Stimulated activated CD4-positive, alpha-beta T cell treated with anti-CD3 and anti-CD28 coated beads, Interleukin-15, amount 100 ng/mL, for 48 hours (primary cell): ENCODE data around the gene CD82.

Source experiments
- DNase-seq, 2 donors: peaks; one replicate each; pipeline ENCODE4 v3.0.0-alpha.2; 2020; ENCODE audit warnings: low read depth in 2 of 2

Gene CD82

GRCh38 chr11:44565211-44565952 lies at the start of gene CD82:
TSS of gene CD82 (plus strand) at chr11:44565663. CDS start at chr11:44594663, 29,000 bp downstream.
- peak; percentile 97 to 99 for DNase-seq

- no peak for DNase-seq
These were observed 48.6 kb upstream of the CD82 start for GRCh38 chr11:44516688-44517507.

DNA sequence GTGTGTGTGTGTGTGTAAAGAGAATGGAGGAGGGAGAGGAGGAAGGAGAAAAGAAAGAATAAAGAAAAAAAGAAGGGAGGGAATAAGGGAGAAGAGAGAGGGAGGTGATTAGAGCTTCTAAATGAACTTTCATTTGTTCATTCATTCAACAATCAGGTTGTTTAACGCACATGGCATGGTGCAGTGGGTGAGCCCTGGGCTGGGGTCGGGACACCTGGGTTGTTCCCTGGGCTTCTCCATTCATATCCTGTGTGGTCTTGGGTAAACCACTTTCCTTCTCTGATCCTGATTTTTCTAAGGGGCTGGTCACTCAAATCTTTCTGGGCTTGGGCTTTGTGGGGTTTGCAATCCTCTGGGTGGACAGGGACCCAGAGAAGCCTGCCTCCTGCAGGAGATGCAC lies 47.9 kb upstream of the CD82 start:
- DNase-seq: no peak

- DNase-seq: no peak
These were observed 46.4 kb upstream of the CD82 start for GRCh38 chr11:44518968-44519550.

- DNase-seq: no peak
These were observed 45.3 kb upstream of the CD82 start for GRCh38 chr11:44519989-44520737.

DNA sequence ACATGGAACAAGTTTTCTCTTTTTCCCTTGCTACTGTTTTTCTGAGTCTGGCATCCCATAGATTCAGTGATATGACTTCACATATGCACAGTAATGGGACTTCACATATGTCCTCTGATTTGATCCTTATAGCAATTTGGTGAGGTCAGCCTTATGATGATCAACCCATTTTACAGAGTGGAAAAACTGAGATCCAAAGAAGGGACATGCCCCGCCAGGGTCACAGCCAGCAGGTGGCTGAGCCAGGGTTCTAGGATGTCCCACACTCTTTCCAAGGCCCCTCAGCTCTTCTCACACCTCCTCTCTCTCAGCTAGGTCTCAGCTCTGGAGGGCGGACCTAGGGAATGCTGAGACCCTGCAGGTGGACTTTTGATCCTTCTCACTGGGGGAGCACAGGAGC lies 44.3 kb upstream of the CD82 start:
- no peak for DNase-seq

DNA sequence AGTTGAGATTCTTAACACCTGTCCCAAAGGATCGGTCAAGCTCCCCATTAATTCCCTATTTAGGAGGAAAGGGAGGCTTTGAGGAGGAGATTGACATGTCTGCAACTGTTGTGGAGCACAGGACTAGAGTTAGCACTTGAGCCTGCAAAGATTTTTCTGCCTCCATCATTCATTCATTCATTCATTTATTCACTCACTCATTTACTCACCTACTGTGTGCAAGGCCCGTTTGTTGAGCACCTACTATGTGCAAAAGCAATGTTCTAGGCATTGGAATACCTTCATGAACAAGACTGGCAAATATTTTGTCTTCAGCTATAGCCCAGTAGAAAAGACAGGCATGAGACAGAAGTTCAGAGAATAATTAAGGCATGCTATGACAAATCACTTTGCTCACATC lies 43.2 kb upstream of the CD82 start:
- no peak for DNase-seq

- no peak for DNase-seq
These were observed 41.1 kb upstream of the CD82 start for GRCh38 chr11:44524346-44524745.

DNA sequence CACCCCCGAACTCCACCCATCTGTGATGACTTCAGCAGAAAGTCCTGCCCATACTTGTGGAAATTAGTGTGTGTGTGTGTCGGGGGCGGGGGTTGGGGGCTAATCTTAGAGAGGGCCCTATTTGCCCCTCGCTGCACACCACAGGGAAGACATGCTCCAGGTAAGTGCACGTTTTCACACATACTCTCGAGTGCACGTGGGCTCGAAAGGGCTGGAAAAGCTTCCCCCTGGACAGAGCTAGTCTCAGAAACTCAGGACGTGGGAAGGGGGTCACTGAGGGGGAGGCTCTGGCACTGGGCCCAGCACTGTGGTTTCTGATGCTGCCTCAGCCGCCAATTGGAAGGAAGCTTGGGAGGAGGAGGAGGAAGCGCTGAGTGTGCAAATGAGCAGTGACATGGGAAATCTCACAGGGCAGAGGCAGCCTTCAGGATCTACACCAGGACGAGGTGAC lies 40.7 kb upstream of the CD82 start:
- no peak for DNase-seq

GRCh38 chr11:44525473-44526252 lies 39.8 kb upstream of the CD82 start:
- no peak for DNase-seq

DNA sequence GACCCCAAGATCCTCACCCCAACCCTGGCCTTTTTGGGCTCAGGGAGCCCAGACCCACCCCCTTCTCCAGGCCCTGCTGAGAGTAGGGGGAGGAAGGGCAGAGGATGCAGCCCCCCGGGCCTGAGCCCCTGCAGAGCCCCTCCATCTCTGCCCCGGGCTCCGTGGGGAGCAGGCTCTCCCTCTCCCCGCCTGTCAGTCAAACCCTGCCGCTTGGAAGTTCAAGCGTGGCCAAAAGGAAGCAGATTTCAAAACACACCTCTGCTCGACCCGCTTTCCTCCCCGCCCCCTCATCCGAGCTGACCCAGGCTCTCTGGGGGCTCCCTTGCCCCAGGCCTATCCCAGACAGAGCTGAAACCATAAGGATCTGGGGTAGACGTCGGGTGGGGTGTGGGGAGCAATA lies 39.0 kb upstream of the CD82 start:
- no peak for DNase-seq

DNA sequence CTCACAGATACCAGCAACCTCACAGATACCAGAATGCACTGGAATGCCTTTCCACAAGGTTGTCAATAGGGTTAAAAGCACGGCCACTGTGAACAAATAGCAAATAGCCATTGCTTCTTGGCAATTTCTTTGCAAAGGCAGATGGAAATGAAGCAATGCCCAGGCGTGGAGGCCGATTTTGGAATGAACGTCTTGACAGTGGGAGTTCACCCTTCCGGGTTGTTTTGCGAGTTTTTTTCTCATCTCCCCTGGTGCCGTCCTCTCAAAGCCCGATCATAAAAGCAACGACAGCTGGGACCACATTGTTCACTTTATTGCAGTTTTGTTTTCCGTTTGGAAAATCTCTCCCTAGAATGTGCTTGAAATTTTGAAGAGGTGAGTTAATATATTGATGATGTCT lies 38.0 kb upstream of the CD82 start:
- no peak for DNase-seq

- DNase-seq: no peak
These were observed 37.4 kb upstream of the CD82 start for GRCh38 chr11:44528103-44528502.

GRCh38 chr11:44528581-44528980 lies 36.9 kb upstream of the CD82 start:
- DNase-seq: no peak

DNA sequence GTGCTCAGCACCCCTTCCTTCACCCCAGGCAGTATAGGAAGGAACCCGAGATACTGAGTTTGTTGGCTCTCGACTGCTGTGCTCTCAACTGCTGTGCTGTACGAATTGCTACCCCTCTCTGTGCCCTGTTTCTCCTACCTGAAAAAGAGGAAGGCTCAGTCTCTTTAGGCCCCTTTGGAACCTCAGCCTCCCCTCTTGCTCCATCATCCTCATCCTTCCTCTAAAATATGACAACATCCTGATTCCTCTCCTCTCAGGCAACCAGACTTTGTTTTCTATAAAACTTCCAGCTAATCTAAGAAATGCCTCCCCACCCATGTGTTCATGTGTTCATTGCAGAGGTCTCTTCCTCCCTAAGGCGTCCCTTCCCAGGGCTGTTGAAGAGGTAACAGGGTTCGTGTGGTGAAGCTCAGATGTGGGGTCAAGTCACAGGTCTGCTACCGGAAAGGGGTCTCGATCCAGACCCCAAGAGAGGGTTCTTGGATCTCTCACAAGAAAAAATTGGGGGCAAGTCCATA lies 35.5 kb upstream of the CD82 start:
- DNase-seq: no peak

GRCh38 chr11:44530413-44531115 lies 34.9 kb upstream of the CD82 start:
- peak; percentile 11 to 30 for DNase-seq

GRCh38 chr11:44531116-44531504 lies 34.4 kb upstream of the CD82 start:
- DNase-seq: no peak

DNA sequence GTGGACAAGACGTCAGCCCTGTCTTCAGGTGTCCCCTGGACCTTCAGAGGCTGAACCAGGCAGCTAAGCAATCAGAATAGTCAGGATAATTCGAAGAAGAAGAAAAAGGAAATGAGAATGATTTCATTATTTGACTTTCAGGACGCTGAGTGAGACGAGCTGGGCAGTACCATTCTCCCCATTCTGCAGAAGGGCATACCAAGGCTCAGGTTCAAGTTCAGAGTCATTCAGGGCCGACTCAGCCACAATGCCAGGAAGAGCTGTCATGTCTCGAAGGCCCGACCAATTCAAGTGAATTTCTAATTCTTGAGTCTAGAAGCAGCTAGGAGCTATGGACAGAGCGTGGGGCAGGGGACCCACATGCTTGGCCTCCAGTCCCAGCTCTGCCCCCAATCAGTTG lies 33.8 kb upstream of the CD82 start:
- no peak for DNase-seq

DNA sequence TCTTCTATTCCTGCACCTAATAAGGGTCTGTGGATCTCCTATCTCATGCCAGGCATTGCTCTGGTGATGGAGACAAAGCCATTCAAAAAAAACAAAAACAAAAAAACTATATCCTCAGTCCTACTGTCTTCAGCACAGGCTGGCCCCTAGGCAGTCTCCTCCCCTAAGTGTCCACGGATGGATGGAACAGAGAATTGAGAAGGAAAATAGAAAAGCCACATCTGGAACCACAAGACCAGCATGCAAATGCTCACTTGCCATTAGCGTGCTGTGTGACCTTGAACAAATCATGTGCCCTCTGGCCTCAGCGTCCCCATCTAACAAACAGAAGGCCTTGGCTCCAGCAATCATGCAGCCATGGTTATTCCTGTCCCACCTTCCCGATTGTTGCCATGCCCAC lies 32.7 kb upstream of the CD82 start:
- no peak for DNase-seq

GRCh38 chr11:44533921-44534711 lies 31.3 kb upstream of the CD82 start:
- DNase-seq: no peak
